ENCODE data around the gene NELFCD.
"Not testable (repeated sequence)": the region's sequence is repeated elsewhere in the genome, so short reads cannot be mapped to it uniquely, and the experiment has no call there.

The NELFCD gene, protein sequence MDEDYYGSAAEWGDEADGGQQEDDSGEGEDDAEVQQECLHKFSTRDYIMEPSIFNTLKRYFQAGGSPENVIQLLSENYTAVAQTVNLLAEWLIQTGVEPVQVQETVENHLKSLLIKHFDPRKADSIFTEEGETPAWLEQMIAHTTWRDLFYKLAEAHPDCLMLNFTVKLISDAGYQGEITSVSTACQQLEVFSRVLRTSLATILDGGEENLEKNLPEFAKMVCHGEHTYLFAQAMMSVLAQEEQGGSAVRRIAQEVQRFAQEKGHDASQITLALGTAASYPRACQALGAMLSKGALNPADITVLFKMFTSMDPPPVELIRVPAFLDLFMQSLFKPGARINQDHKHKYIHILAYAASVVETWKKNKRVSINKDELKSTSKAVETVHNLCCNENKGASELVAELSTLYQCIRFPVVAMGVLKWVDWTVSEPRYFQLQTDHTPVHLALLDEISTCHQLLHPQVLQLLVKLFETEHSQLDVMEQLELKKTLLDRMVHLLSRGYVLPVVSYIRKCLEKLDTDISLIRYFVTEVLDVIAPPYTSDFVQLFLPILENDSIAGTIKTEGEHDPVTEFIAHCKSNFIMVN

DNA sequence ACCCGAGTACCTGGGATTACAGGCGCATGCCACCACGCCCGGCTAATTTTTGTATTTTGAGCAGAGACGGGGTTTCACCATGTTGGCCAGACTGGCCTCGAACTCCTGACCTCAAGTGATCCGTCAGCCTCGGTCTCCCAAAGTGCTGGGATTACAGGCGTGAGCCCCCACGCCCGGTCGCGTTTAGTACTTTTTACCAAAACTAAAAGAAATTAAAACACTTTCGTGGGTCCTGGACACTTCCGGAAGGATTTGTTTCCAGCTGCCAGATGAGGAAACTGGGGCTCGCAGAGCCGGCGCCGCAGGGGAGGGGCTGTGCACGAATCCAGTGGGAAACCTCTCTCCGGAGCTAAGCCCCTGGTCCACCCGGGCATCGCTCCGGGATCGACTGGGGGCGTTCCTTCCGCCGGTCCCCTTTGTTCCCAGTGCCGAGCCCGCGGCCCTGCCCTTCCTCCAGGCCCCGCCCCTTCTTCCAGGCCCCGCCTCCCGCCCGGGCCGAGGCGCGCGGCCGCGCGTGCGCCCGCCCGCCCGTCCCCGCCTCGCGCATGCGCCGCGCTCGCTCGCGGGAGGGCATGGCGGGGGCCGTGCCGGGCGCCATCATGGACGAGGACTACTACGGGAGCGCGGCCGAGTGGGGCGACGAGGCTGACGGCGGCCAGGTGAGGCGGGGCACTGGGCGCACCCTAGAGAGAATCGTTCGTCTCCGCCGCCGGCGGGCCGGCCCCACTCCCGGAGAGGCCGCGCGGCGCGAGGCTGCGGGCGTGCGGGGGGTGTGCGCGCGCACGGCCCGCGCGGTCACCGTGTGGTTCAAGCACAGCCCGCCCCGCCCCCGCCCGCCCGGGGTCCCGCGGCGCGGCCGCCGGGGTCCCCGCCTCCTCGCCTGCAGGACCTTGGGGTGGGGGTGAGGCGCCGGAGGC is at the start of gene NELFCD:
TSS of gene NELFCD (plus strand) at position 546 of the 917 bp plus-strand sequence. CDS start at position 600, 54 bp downstream.
- peak; percentile 90 to 94 for DNase-seq

GRCh38 chr20:58932170-58932569 is 48.9 kb upstream of the NELFCD start:
- DNase-seq, result no peak

- no peak for DNase-seq
Measured at GRCh38 chr20:58938078-58938477, 43.0 kb upstream of the NELFCD start.

DNA sequence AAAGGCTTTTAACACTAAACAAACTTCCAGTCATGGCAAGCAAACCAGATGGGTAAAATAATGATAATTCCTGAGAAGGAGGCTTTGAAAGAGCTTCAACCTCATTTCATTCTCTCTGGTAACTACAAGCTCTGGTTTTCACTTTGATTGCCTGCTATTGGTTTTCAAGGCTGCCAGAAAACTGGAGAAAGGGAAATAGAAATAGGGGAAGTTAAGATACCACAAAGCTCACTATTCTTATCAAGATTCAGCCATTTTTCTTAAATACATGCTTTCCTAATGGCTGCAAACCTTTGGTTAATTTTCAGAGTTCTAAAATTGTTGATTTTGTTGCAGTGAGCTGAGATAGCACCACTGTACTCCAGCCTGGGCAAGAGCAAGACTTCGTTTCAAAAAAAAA is 42.5 kb upstream of the NELFCD start:
- DNase-seq, result no peak

DNA sequence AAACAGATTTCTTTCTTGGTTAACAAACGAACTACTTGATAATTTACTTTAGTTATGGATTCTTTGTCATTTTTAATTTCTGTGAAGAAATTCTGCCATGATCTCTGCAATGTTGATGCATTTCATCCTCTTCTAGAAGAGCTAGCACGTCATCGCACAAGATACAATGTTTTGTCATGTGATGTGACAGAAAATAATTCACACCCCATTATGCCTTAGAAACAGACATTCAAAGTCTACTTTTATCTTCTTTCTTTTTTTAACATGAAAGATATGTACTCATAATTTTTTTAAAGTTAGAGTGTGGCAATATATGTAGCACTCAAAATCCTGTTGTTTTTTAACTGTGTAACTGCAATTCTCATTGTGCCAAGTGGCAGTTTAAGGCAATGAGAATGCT is 39.6 kb upstream of the NELFCD start:
- DNase-seq, result no peak

GRCh38 chr20:58942549-58942948 is 38.5 kb upstream of the NELFCD start:
- no peak for DNase-seq

DNA sequence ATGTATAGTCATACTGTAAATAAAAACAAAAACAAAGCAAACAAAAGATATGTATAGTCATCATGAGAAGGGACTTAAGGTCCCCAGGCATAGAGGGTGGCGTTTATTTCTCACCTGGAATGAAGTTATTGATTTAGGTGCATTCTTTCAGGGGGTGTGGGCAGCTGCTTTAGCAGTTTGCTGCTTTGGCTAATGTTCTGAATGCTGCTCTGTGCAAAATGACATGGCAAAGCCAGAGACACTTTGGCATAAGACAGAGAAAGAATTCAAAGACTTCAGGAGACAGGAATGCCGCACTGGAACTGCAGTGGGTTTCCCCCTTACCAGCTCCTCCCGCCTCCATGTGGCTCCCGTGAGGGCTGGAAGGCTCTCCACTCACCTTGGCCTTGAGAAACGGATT is 36.4 kb upstream of the NELFCD start:
- DNase-seq, result no peak

DNA sequence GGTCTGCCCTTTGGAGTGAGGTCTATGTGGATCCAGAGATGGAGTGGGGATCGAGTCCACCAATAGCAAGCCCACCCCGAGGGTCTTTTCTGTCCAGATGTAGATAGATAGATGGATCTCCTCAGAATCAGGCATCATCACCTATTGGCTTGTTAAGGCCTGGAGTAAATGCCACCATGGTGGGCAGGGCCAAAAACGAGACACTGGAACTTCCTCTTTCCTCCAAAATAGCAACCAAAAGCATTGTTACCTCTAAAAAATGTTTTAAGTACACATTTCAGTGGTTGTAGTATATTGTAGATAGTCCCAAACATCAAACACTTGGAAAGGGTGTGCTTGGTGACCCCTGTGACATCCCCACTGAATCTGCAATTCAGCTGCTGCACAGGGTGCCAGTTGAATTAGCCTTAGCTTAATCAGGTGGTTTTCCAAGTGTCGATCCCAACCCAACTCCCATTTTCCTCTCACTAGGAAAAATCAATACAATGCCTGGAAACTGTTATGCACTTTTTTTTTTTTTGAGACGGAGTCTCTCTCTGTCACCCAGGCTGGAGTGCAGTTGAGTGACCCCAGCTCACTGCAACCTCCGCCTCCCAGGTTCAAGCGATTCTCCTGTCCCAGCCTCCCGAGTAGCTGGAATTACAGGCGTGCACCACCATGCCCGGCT is 35.0 kb upstream of the NELFCD start:
- DNase-seq, result no peak

GRCh38 chr20:58947797-58948388 is 33.2 kb upstream of the NELFCD start:
- DNase-seq, result not testable (repeated sequence)

GRCh38 chr20:58950603-58951002 is 30.5 kb upstream of the NELFCD start:
- no peak for DNase-seq

GRCh38 chr20:58953050-58953449 is 28.0 kb upstream of the NELFCD start:
- DNase-seq, result no peak

DNA sequence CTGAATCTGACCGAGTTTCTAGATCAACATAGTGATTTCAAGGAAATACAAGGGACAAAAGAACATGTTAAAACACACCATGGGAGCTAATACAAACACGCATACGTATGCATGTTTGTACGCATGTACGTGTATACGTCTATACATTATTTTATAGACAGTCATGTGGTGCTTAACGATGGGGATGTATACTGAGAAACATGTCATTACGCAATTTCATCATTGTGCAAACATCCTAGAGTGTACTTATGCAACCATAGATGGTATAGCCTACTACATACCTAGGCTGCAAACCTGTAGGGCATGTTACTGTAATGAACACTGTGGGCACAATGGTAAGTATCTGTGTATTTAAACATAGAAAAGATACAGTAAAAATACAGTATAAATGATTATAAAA is 25.0 kb upstream of the NELFCD start:
- no peak for DNase-seq

- no peak for DNase-seq
Measured at GRCh38 chr20:58959652-58960051, 21.4 kb upstream of the NELFCD start.

DNA sequence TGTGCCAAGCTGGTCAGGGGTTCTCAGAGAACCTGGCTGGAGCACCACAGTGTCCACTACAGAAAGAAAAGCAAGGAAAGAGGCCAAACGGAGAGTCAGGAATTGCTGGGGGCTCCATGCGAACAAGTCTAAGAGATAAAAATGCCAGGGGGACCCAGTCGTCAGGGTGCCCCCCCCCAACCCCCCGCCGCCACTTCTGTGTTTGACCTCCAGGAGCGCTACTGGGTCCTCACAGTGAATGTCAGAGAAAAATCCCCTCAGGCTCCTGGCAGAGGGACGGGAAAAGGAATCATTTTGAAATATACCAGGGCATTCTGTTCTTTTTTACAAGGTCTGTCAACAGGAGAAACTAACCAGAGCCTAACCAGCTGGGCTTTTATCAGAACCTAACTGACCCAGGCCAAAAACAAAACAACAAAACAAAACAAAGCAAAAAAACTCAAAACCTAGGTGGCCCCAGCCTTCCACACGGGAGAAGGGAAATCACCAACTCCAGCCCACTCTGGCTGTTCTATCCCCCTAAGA is 17.9 kb upstream of the NELFCD start:
- DNase-seq, result no peak

- DNase-seq, result not testable (repeated sequence)
Measured at GRCh38 chr20:58963922-58964321, 17.1 kb upstream of the NELFCD start.

- DNase-seq, result no peak
Measured at GRCh38 chr20:58965270-58966064, 15.6 kb upstream of the NELFCD start.

DNA sequence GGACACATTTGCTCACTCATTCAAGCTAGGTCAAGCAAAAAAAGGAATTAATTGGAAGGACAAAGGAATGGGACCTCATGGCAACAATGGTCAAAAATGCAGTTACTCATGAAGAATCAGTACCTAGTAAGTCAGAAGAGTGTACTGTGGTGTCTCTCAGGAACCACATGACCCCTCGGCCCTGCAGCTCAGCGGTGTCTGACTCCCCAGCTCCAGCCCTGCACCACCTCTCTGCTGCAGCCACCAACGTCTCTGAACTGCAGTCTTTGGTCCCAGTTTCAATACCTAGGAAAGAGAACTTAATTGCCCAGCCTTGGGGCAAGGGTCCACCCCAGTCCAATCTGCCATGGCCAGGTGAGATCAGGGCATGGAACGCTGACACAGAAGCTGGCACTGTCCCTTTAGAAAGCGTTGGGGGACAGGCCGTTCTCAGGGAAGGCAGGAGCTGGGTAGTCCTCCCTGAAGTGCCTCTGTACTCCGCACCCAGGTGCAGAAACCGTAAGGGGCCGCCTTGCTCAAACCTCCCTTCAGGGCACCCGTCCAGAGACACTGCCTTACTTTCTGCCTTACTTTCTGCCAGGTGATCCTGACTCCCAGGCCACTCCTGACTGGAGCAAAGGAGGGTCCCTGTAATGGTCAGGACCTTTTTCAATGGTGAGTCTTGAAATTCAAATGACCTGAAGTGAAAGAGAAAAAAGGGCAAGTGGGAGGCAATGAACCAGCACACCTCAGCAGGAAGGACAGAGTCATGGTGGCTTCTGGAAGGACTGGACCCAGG is 13.2 kb upstream of the NELFCD start:
- DNase-seq, result no peak

GRCh38 chr20:58969439-58969838 is 11.6 kb upstream of the NELFCD start:
- DNase-seq, result no peak

GRCh38 chr20:58970146-58970545 is 10.9 kb upstream of the NELFCD start:
- DNase-seq, result no peak

DNA sequence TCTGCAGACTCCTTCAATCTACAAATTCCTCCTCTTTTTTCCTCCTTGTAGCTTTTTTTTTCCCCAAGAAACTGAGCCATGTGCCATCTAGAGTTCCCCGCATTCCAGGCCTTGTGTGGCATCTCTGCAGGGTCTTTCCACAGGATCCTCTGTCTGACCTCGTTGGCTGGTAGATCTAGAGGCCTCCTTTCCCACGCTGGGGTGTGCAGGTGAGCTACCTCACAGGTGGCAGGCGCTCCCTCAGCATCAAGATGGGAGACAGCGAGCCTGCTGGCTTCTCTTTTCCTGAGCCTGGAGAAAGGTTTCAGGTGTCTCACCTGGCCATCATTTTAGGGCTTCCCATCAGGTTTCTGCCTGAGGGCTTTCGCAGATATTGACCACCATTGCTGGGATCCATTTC is 9.6 kb upstream of the NELFCD start:
- DNase-seq, result no peak

DNA sequence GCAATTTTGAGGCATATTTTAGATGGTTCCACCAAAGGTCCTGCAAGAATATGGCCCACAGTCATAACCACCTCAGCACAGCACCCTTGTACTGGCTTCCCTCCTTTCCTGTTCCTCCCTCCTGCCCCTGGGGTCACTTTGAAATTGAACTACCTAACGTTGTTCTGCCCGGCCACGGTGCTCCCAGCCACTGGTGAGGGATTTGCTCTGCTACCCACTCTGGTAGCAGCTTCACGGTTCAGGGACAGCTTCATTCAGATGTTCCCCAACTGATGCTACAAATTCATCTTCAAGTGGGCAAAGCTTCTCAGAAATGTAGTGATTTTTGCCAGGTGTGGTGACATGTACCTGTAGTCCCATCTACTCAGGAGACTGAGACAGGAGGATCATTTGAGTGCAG is 7.9 kb upstream of the NELFCD start:
- no peak for DNase-seq

Data from stimulated activated CD4-positive, alpha-beta T cell treated with anti-CD3 and anti-CD28 coated beads, Interleukin-2, amount 100 ng/mL, for 48 hours (primary cell).